GM21528 (cell line): Measurements from ENCODE around the gene MXRA7.
"Not testable (repeated sequence)": the region's sequence is repeated elsewhere in the genome, so short reads cannot be mapped to it uniquely, and the experiment has no call there.

Experiments
- ATAC-seq: cut with Tn5 transposase; IDR thresholded peaks from one replicate; pipeline ENCODE4 v1.9.1; 2021; ENCODE audit warnings: mild to moderate bottlenecking, moderate library complexity; ENCODE audit not compliant: unreplicated experiment, low FRiP score

The MXRA7 gene

DNA sequence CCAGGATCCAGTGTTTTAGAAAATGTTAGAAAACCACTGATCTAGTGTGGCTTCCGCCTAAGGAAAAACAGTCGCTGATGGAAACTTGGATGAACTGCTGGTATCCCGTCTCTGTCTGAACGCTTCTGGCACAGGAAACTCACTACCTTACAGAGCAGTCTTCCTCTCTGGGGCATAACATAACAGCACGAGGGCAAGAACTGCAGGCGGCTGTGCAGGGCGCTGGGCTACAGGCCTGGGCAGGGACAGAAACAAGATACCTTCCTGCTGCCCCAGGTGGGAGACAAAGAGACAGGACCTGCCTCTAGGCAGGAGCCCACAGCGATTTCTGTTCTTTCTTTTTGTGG, 10.5 kb downstream of the MXRA7 start:
- no peak for ATAC-seq

DNA sequence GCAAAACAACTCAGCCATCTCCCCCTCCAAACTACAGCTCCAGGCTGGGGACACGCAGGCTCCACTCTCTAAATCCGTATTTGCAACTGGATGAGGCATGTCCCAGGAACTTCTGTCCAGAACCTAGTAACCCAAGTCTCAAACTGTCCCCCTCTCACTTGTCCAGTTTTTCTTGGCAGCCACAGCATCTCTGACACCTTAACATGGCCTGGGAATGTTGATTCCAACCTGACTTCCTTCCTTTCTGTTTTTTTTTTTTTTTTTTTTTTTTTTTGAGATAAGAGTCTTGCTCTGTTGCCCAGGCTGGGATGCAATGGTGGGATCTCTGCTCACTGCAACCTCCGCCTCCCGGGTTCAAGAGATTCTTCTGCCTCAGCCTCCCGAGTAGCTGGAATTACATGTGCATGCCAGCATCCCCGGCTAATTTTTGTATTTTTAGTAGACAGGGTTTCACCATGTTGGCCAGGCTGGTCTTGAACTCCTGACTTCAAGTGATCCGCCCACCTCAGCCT, 12.2 kb downstream of the MXRA7 start:
- ATAC-seq, result not testable (repeated sequence)

DNA sequence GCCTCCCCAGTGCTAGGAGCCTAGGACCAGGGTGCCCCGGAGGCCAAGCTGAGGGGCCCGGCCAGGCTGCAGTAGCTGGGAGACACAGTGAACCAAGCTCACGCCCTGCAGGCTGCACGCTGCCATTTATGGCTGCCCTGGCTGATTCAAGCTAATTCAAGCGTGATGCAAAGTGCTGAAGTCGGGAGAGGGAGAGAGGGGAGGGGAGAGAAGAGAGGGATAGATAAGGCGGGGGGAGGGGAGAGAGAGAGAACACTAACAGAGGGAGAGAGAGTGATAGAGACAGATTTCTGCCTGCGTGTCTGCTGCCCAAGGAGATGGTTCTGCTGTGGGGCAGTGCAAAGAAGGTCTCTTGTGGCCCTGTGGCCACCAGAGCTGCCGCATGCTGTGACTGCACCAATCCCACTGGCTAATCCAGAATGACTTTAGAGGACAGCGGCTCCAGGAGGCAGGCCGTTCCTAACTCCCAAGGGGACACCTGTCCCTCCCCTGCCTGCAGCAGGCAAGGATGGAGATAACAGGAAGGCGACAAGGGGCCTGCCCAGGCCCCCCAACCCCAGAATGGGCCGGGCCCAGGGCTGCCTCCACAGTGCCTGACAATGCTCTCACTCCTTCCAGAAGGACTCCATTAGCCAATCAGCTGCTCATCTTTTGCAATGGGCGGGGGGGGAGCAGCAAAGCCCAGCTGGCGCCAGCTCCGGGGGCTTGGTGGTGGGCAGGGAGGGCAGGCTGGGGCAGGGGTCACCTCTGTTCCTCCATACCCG, 12.9 kb downstream of the MXRA7 start:
- no peak for ATAC-seq

DNA sequence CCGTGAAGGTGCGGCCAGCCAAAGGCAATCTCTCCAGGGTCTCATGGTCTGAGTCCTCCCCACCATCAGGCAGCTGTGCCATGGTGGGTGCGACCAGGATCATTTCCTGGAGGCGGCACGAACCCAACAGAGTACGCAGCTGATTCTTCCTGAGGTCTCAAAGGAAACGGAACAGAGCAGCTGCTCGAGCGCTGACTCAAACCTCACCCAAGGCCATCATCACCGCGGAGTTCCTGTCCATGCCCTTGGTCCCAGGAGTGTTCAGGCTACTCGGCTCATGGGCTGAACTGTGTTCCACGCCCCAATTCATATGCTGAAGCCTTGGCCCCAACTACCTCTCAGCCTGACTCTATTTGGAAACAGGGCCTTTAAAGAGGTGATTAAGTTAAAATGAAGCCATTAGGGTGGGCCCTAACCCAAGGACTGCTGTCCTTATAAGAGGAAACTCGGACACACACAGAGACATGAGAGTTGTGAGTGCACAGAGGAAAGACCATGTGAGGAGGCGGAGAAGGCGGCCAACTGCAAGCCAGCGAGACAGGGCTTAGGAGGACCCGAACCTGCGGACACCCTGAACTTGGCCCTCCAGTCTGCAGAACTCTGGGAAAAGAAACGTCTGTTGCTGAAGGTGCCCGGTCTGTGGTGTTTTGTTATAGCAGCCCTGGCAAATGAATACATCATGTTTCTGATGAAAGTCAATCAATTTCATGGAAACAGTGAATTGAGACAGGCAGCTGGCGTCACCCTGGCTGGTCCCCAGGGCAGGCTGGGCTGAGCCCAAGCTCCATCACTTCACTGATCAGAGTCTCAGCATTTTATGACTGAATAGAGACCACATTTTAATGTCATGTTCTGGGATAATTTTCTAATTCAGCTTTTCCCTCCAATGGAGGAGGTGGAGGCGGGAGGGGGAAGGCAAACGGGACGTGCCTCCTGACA, 13.7 kb downstream of the MXRA7 start:
- ATAC-seq, result no peak

DNA sequence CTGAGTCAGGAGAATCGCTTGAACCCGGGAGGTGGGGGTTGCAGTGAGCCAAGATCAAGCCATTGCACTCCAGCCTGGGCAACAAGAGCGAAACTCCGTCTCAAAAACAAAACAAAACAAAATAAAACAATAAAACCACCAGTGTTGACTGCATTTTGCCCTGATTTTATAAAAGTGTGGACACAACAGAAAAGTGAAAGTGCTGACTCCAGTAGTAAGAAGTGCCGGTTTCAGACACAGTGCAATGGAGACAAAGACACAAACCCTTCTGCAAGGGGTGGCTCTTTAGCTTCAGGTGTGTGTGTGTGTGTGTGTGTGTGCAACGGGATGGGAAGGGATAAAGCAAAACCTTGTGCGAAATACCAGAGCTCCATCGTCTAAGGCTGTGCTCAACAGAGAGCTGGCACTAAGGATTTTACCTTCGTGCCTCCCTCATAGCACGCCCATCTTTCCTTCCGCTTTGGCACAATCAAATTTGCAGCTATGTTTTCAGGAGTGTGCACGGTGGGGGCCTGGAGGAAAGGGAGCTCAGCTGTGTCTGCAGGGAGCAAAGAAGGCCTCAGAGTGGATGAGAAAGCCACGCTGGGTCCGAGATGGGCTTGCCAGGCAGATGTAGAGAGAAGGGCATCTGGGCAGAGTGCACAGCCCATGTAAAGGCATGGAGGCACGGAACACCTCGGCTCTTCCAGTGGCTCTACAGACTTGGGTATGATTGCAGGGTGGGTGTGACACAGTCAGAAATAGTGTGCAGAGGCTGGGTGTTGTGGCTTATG, 15.5 kb downstream of the MXRA7 start:
- no peak for ATAC-seq

DNA sequence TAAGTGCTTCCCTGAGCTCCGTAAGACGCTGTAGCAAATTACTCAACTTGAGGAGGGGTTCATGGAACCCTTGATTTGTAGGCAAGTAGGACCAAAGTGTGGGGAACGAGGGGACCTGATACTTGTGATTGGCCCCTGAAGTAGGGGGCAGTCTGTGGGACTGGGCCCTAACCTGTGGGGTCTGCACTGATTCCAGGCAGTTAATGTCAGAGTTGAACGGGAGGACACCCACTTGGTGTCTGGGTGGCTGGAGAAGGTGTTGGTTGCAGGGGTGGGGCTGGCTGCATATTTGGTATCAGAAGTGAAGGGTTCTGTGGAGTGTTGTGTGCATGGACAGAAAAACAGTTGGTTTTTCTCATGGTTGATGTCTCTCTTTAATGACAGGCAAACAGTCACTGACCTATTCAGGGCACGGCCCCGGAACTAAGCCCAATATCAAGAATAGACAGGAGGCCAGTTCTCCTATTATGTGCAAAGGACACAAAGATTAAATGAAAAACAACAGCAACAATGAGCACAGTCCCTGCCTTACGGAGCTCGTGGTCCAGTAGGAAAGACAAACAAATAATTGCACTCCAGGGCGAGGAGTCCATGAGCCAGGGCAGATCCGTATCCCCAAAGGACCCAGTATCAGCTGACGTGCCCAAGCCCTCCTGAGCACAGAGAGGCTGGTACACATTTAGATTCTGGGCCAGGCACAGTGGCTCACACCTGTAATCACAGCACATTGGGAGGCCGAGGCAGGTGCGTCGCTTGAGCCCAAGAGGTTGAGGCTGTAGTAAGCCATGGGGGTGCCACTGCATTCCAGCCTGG, 19.2 kb downstream of the MXRA7 start:
- ATAC-seq, result no peak

DNA sequence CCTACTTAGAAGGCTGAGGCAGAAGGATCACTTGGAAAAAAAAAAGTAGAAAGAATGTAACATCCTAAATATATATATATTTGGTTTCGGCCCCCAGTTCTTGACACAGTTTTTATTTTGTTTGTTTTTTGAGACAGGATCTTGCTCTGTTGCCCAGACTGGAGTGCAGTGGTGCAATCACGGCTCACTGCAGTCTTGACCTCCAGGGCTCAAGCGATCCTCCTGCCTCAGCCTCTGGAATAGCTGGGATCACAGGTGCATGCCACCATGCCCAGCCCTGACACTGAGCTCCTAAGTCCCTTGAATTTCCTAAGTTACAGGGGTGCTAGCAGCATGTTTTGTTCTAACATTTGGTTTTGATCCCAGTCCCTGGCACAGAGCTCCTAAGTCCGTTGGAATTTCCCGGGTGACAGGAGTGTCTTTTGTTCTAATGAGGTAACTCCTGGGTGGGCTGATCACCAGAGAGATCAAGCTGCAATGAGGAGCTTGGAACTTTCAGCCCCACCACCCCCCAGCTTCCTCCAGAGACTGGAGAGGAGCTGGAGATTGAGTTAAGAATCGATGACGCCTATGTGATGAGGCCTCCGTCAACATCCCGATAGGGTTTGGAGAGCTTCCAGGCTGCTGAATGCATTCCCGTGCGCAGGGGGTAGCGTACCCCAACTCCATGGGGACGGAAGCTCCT, 20.0 kb downstream of the MXRA7 start:
- no peak for ATAC-seq

DNA sequence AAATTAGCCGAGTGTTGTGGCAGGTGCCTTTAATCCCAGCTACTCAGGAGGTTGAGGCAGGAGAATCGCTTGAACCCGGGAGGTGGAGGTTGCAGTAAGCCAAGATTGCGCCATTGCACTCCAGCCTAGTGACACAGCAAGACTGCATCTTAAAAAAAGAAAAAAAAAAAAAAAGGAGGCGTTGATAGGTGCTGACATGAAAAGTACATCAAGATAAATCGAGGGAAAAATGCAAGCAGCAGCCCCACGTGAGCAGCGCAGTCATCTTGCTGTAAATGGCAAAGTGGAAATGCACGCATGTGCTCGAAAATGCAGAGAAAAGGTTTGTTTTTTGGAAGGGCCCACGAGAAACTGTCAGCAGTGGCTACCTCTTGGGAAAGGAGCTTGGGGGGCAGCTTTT, 20.9 kb downstream of the MXRA7 start:
- no peak for ATAC-seq

DNA sequence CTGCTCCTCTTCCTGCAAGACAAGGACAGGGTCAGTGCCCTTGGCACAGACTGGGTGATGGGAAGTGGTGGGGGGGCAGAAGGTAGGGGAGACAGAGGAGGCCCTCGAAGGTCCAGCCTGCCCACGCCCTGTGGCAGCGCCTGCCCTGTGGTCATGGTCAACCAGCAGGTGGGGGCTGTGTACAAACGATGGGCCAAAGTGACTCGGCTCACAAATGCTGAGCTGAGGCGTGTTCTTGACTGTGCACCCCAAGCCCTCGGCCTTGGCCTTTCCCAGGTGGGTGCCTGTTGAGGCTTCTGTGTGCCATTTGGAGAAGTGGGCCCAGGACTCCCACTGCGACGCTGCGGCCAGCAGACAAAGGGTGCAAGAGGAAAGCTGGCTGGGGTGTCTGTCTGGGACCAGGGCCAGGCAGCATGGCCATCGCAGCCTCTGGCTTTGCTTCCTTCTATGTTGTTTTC, 22.6 kb downstream of the MXRA7 start:
- no peak for ATAC-seq

DNA sequence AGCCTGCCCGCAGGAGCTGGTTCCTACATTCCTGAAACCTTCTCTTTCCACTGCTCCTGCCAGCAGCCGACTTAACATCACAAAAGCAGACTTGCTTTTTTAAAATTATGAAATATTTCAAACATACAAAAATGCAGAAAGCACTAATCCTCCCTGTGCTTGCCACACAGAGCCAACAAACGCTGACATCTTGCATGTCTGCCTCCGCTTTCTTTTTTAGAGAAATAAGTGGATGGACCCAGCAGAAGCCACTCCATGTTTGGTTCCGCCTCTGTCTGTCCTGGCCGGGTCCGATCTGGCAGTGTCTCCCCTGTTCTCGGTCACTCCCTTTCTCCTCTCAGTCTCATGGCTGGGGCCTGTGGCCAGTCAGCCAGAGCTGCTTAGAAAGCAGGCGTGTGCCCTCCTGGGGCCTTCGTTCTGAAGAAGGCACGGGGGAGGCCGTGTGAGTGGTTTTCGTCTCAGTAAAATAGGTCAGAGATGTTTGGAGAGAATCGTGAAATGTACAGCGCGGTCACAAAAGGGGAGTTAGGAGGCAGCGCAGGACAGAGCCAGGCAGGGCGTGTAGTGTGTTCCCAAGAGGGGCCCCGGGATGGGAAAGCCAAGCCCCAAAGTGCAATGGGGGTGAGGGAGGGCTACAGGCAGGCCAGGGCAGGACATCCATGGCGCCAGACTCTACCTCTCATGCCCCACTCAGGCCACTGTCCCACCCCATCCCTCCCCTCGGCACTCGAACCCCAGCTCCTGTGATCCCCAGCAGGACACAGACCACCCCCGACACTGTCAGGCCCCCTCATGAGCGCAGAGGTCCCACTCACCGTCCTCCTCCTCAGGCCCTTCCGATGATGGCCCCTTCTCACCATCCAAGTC, 23.2 kb downstream of the MXRA7 start:
- no peak for ATAC-seq

DNA sequence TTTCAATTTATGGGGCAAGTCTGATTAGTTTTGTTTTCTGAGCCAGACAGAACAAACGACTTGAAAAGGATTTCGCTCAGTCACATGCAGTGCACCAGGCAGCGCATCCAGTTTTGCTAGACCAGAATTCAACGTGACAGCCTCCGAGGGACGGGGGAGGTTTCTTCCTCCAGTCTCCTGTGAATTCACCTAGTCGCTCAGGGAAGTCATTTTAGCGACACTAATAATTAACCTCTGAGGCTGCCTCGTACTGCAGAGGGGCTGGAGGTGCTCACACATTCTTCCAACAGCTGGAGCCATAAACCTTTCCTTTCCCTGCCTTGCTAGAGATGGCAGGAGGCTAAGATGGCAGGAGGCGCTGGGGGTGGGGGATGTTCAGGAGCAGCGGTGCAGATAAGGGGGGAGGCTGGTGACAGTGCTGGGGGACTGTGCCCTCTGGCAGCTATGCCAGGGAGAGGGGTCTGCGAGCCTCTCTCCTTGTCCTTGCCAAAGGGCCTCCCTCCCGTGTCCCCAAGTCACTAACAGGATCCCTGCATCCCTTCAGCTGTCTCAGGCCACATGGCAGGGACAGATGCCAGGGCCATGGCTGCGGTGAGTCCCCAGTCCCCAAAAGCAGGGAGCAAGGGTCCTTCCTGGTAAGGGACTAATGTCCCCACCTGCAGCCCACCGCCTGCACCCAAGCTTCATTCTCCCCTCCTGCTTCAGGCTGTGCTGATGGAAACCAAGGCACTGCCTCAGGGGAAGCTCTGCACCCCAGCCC, 24.0 kb downstream of the MXRA7 start:
- no peak for ATAC-seq

DNA sequence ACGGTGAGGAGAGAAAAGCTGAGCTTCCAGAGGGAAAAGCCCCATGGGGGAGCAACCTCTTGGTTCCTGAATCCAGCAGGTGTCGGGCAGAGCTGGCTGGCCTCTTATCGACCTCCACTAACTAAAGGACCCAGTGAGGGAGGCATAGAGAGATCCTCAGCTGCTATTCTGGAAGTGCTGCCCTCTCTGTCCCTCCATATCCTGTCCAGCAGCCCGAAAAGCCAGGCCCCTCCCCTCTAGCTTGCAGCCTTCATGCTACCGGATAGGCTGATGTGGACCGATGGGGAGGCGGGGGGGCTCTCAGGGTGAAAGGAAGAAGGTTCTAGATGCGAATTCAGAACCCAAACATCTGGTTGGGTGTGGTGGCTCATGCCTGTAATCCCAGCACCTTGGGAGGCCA, 24.9 kb downstream of the MXRA7 start:
- no peak for ATAC-seq

DNA sequence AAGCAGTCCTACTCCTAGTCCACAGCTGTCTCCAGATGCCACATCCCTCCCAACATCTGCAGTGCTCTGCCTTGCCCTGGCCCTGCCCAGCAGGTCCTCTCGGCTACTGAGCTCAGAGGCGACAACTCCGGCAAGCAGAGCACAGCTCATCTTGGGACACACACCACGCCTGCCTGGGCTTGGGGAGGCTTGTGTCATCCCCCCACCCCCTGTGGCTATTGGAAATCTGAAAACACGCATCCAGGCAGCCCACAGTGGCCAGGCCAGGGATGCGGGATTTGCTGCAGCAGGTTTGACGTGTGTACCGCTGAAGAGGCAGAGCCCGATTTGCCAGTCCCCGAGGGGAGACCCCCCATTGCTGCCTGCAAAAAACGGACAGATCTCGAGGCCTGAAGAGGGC, 25.4 kb downstream of the MXRA7 start:
- no peak for ATAC-seq

DNA sequence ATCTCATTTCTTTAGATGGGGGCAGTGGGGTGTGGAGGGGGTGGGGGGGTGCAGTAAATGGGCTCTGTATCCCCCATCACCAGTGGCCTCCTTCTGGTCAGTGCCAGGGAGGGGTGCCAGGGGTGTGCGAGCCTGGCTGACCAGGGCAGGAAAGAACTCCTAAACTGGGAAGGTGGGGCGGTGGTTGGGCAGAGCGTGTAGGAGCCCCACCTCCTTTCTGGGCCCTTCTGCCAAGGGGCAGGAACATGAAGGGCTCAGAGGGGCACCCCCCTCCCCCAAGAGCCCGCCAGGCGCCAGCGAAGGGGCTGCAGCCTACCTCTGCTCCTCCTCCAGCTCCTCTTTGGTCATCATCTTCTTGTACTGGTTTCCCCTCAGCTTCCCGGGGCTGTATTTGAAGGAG, 26.0 kb downstream of the MXRA7 start:
- no peak for ATAC-seq

DNA sequence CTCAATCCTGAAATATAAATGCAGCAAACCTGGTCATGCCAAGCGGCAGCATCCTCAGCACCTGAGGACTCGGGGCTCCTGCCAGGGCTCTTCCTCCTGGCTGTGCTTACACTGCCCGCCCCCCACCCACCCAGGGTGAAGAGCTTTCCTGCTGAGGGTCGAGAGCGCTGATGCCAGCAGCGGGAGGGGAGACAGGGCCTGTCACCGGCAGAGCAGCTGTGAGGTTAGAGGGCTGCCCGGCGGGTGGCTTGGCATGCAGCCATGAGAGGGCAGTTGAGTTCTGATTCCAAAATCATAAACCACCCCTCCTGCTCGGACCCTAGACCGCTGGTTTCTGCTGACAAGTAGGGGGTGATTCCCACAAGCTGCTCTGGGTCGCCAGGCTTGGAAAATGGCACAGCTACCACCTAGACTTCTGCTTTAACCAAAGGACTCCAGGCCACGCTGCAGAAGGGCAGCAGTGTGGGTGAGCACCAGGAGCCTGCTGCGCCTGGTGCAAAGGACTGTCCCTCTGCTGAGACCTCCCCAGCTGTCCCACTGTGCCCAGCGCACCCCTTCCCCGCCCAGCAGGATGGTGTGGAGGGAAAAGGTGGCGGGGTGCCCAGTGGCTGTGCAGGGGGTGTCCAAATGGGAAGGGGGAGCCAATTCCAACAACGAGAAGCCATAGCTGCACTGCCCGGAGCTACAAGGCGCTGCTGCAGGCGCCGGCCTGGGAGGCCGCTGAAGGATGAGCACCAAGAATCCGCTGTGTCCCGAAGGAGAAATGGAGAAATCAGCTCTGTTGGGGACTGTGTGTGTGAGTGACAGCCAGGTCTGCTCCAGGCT, 26.6 kb downstream of the MXRA7 start:
- no peak for ATAC-seq

DNA sequence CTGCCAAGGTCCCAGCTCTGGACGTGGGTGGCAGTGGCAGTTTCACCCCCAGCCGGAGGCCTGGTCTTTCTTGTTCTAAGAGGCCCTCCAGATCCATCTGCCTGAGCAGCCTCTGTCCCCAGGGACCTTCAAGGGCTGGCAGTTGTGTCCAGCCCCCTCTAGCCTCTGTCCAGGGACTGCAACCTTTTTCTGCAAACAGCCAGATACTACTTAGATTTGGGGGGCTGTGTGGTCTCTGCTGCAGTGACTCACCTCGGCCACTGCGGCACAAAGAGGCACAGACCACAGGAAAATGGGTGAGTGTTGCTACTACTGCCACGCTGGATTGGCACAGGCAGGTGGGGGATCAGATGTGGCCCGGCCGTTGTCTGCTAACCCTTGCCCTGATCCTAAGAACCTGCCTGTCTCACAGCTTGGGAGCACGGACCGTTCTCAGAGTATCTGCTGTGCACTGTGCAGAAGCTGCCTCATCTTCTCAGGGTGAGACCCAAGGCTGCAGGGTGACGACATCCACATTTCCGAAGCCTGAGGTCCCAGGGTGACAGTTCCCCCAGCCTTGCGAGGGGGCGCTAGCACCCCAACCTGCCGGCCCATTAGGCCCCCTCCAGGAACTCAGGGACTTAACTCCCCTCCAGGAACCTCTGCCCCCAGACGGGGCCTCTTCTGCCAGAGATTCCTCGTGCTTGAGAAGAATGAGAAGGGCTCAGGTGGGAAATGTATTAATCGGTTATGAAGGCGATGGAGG, 27.6 kb downstream of the MXRA7 start:
- no peak for ATAC-seq
